Activated CD8-positive, alpha-beta T cell treated with anti-CD3 and anti-CD28 coated beads for 36 hours (primary cell): ENCODE results near the gene DENND6B. TPM values are rescaled to one million over a fixed set of nuclear protein-coding genes. Genes with fewer than 3 reads are reported as not detected.
"Not testable (repeated sequence)": the region's sequence is repeated elsewhere in the genome, so short reads cannot be mapped to it uniquely, and the experiment has no call there.

Experiments used
- ATAC-seq: fragments of 200-7000 bp; cut with Tn5 transposase; one replicate; pipeline ENCODE4 v1.10.0; 2021; ENCODE audit warnings: mild to moderate bottlenecking, moderate library complexity
- CTCF ChIA-PET: fragments of 350-600 bp; sonication (Branson Sonifier 250); formaldehyde crosslinking; loops from one replicate; lab custom pipeline; 2021; ENCODE audit warnings: antibody characterized with exemption; lab: Charles Lee
- POLR2A ChIA-PET: fragments of 350-600 bp; sonication (Branson Sonifier 250); formaldehyde crosslinking; loops from one replicate; lab custom pipeline; 2021; ENCODE audit warnings: antibody characterized with exemption; lab: Charles Lee
- DNase-seq: peaks from one replicate; pipeline ENCODE4 v3.0.0-alpha.2; 2020
- H3K27ac Mint-ChIP-seq: one replicate; pipeline ENCODE4 v1.8.0; 2021; ENCODE audit warnings: mild to moderate bottlenecking, mixed read lengths
- H3K27me3 Mint-ChIP-seq: one replicate; pipeline ENCODE4 v1.8.0; 2021; ENCODE audit warnings: mixed read lengths
- H3K36me3 Mint-ChIP-seq: one replicate; pipeline ENCODE4 v1.8.0; 2021; ENCODE audit warnings: low read depth, mixed read lengths
- H3K4me1 Mint-ChIP-seq: one replicate; pipeline ENCODE4 v1.8.0; 2021; ENCODE audit warnings: low read depth, mixed read lengths
- H3K4me3 Mint-ChIP-seq: one replicate; pipeline ENCODE4 v1.8.0; 2021; ENCODE audit warnings: mild to moderate bottlenecking, moderate library complexity, mixed read lengths
- H3K9me3 Mint-ChIP-seq: one replicate; pipeline ENCODE4 v1.8.0; 2021; ENCODE audit warnings: mixed read lengths
- CTCF ChIP-seq: fragments of 200-600 bp; IDR thresholded peaks from one replicate; pipeline ENCODE4 v1.8.0; 2022; ENCODE audit warnings: antibody characterized with exemption, mild to moderate bottlenecking
- intact Hi-C: fragments of 100-400 bp; cut with micrococcal nuclease; formaldehyde crosslinking; loops from one replicate; pipeline ENCODE4 v1.10.0; 2022
- total RNA-seq, 2 experiments: library from RNA; stranded (reverse); gene quantifications; one replicate each; pipeline ENCODE4 v1.2.3, GENCODE V29; 2021

DENND6B gene
- total RNA-seq = 1 to 10 TPM; 4.6 to 5.3 TPM

GRCh38 chr22:50326956-50327710, at the start of gene DENND6B:
Gene DENND6B, minus strand, starts transcription at chr22:50327012. Its CDS starts 24 bp downstream, at chr22:50326988.
- Mint-ChIP-seq H3K36me3 (no peaks in the 10 kb centered on the region), H3K4me3 (peak within 1 kb of the TSS; percentile 77), H3K9me3 (no peaks in the 10 kb centered on the region), H3K4me1 (peaks cover 15% of the 10 kb centered on the region), H3K27ac (peak within 1 kb of the TSS; percentile 72), H3K27me3 (peaks cover 10% of the 10 kb centered on the region)
- ATAC-seq (peak; percentile 94), DNase-seq (peak; percentile 74)
- CTCF ChIA-PET = interaction anchor here (0.6 to 6.4 kb wide), 17 partner anchors 12 to 89 kb away, joined by 3 to 44 read pairs (median 4); partner anchors contain the start of genes HDAC10, MAPK11, MAPK12 and PLXNB2
- TF ChIP-seq CTCF = peak; percentile 47
- POLR2A ChIA-PET = interaction anchor here (0.7 to 1.7 kb wide), 8 partner anchors 10 to 294 kb away, joined by 3 to 8 read pairs (median 4); partner anchors contain the start of gene TUBGCP6
- intact Hi-C loops = loop anchor here (5.0 kb wide), 1 partner anchor 50 kb away; no protein-coding TSS in a partner anchor

DNA sequence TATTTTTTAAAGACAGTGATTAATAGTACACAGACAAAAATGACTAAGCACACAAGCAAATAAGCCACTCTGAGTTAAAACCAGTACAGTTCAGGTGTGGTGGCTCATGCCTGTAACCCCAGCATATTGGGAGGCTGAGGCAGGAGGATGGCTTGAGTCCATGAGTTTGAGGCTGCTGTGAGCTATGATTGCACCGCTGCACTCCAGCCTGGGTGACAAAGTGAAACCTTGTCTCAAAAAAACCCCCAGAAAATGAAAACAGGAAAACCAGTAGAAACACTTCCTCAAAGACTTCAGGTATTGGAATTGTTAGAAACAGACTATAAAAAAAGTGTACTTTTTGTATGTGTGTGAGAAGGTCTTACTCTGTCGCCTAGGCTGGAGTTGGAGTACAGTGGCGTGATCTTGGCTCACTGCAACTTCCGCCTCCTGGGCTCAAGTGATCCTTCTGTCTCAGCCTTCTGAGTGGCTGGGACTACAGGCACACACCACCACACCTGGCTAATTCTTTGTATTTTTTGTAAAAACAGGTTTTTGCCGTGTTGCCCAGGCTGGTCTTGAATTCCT, 49.4 kb upstream of the DENND6B start:
- Mint-ChIP-seq H3K27ac (peak overlapping the region; percentile 67), H3K4me3 (no peak overlapping the region), H3K4me1 (peaks cover 11% of the 10 kb centered on the region), H3K9me3 (no peaks in the 10 kb centered on the region), H3K36me3 (peaks cover 31% of the 10 kb centered on the region), H3K27me3 (no peaks in the 10 kb centered on the region)
- TF ChIP-seq CTCF = no peak
- DNase-seq (no peak), ATAC-seq (no peak)
- CTCF ChIA-PET = interaction anchor here (1.0 to 2.4 kb wide), 3 partner anchors 34 to 140 kb away, joined by 3 to 7 read pairs (median 4); no protein-coding TSS in a partner anchor
- POLR2A ChIA-PET = interaction anchor here (1.0 kb wide), 1 partner anchor 19 kb away, joined by 3 read pairs; no protein-coding TSS in a partner anchor
- intact Hi-C loops = no loop called here

- CTCF ChIA-PET = interaction anchor here (0.9 to 1.2 kb wide), 2 partner anchors 95 to 154 kb away, joined by 3 read pairs; partner anchors contain the start of gene SCO2
- DNase-seq (no peak), ATAC-seq (no peak)
- no peaks in the 10 kb centered on the region for H3K27me3 Mint-ChIP-seq
- POLR2A ChIA-PET = interaction anchor here (0.6 kb wide), 1 partner anchor 20 kb away, joined by 4 read pairs; no protein-coding TSS in a partner anchor
- H3K4me1 Mint-ChIP-seq = peaks cover 14% of the 10 kb centered on the region
- intact Hi-C loops = no loop called here
- H3K4me3 Mint-ChIP-seq = no peak overlapping the region
- no peak overlapping the region for H3K27ac Mint-ChIP-seq
- H3K9me3 Mint-ChIP-seq = no peaks in the 10 kb centered on the region
- peaks cover 33% of the 10 kb centered on the region for H3K36me3 Mint-ChIP-seq
- TF ChIP-seq CTCF = no peak
These were observed 44.4 kb upstream of the DENND6B start for GRCh38 chr22:50371101-50371648.

DNA sequence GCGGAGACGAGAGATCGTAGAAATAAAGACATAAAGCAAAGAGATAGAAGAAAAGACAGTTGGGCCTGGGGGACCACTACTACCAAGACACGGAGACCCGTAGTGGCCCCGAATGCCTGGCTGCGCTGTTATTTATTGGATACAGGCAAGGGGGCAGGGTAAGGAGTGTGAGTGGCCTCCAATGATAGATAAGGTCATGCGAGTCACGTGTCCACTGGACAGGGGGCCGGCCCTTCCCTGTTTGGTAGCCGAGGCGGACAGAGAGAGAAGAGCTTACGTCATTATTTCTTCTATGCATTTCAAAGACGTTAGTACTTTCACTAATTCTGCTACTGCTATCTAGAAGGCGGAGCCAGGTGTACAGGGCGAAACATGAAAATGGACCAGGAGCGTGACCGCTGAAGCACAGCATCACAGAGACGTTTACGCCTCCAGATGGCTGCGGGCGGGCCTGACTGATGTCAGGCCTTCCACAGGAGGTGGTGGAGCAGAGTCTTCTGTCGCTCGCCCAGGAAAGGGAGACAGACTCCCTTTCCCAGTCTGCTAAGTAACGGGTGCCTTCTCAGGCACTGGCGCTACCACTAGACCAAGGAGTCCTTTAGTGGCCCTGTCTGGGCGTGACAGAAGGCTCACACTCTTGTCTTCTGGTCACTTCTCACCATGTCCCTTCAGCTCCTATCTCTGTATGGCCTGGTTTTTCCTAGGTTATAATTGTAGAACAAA, 41.1 kb upstream of the DENND6B start:
- ChIA-PET CTCF (interaction anchor here (2.4 kb wide), 1 partner anchor 41 kb away, joined by 7 read pairs; the partner anchor contains the start of gene DENND6B), POLR2A (no interaction called here)
- TF ChIP-seq CTCF = no peak
- Mint-ChIP-seq H3K4me1 (peaks cover 16% of the 10 kb centered on the region), H3K27me3 (no peaks in the 10 kb centered on the region), H3K27ac (no peak overlapping the region), H3K4me3 (no peak overlapping the region), H3K36me3 (peaks cover 17% of the 10 kb centered on the region), H3K9me3 (no peaks in the 10 kb centered on the region)
- ATAC-seq (no peak), DNase-seq (no peak)
- intact Hi-C loops = no loop called here

GRCh38 chr22:50363803-50364194, 37.0 kb upstream of the DENND6B start:
- H3K27me3 Mint-ChIP-seq, H3K9me3 Mint-ChIP-seq, H3K4me3 Mint-ChIP-seq, intact Hi-C loops, DNase-seq, ATAC-seq, POLR2A ChIA-PET: not testable (repeated sequence)
- H3K36me3 Mint-ChIP-seq = peaks cover 25% of the 10 kb centered on the region
- CTCF ChIA-PET = interaction anchor here (0.7 to 0.9 kb wide), 2 partner anchors 35 to 111 kb away, joined by 3 read pairs; no protein-coding TSS in a partner anchor
- peak overlapping the region; percentile 85 for H3K27ac Mint-ChIP-seq
- peaks cover 47% of the 10 kb centered on the region for H3K4me1 Mint-ChIP-seq
